ENCODE measurements around the gene COL26A1.

- no peak for TF ChIP-seq EZH2 (IDR thresholded peaks at IDR 0.05; ENCODE audit: low read length, unreplicated experiment)
- TF ChIP-seq CTCF (conservative IDR thresholded peaks at IDR 0.05; ENCODE audit: low read depth, low read length), result peak; percentile 44; the same call in 1 of the 2 replicates
These were observed 196.2 kb downstream of the COL26A1 start for GRCh38 chr7:101558742-101559325.

Data from PC-3 (cell line).